ENCODE measurements around the gene ATP8A1. TPM values are rescaled to one million over a fixed set of nuclear protein-coding genes. Genes with fewer than 3 reads are reported as not detected.

Gene ATP8A1
- total and polyA plus RNA-seq, 8 donors = 21.5 to 60.9 (median 36.6) TPM

GRCh38 chr4:42483426-42484379 lies 173.2 kb downstream of the ATP8A1 start:
- Histone ChIP-seq H3K4me3 (no peak overlapping the region), H3K9me3 (no peaks in the 10 kb centered on the region), H3K27me3 (no peaks in the 10 kb centered on the region), H3K36me3 (no peaks in the 10 kb centered on the region), H3K4me1 (no peaks in the 10 kb centered on the region), H3K27ac (no peak overlapping the region)
- DNase-seq (no peak), ATAC-seq (peak; percentile 44)
- intact Hi-C loops (cut with DNase I) = no loop called here
- no peak for TF ChIP-seq CTCF (IDR thresholded peaks at IDR 0.05)

GRCh38 chr4:42482516-42483327 lies 174.2 kb downstream of the ATP8A1 start:
- H3K27ac ChIP-seq = no peak overlapping the region
- H3K9me3 ChIP-seq = no peaks in the 10 kb centered on the region
- DNase-seq (no peak), ATAC-seq (no peak)
- H3K36me3 ChIP-seq = no peaks in the 10 kb centered on the region
- no peak for TF ChIP-seq CTCF (IDR thresholded peaks at IDR 0.05)
- no peaks in the 10 kb centered on the region for H3K27me3 ChIP-seq
- no peaks in the 10 kb centered on the region for H3K4me1 ChIP-seq
- intact Hi-C loops (cut with DNase I) = no loop called here
- no peak overlapping the region for H3K4me3 ChIP-seq

GRCh38 chr4:42480717-42481116 lies 176.2 kb downstream of the ATP8A1 start:
- H3K4me1 ChIP-seq = no peaks in the 10 kb centered on the region
- ATAC-seq (no peak), DNase-seq (no peak)
- no peaks in the 10 kb centered on the region for H3K27me3 ChIP-seq
- H3K9me3 ChIP-seq = no peaks in the 10 kb centered on the region
- H3K27ac ChIP-seq = no peak overlapping the region
- no peaks in the 10 kb centered on the region for H3K36me3 ChIP-seq
- intact Hi-C loops (cut with DNase I) = no loop called here
- H3K4me3 ChIP-seq = no peak overlapping the region
- no peak for TF ChIP-seq CTCF (IDR thresholded peaks at IDR 0.05)

GRCh38 chr4:42480281-42480680 lies 176.6 kb downstream of the ATP8A1 start:
- intact Hi-C loops (cut with DNase I) = no loop called here

More at GRCh38 chr4:42480281-42480680, 176.6 kb downstream of the ATP8A1 start:
- no peak for DNase-seq
- no peak for ATAC-seq
- Histone ChIP-seq H3K27ac (no peak overlapping the region), H3K36me3 (no peaks in the 10 kb centered on the region), H3K27me3 (no peaks in the 10 kb centered on the region), H3K9me3 (no peaks in the 10 kb centered on the region), H3K4me1 (no peaks in the 10 kb centered on the region), H3K4me3 (no peak overlapping the region)
- no peak for TF ChIP-seq CTCF (IDR thresholded peaks at IDR 0.05)
